Measurements from ENCODE around the gene CFH. TPM values are rescaled to one million over a fixed set of nuclear protein-coding genes. Genes with fewer than 3 reads are reported as not detected.
"Not testable (repeated sequence)": the region's sequence is repeated elsewhere in the genome, so short reads cannot be mapped to it uniquely, and the experiment has no call there.

CFH gene
- total RNA-seq, 1 experiment from 2014 or later, result not detected

DNA sequence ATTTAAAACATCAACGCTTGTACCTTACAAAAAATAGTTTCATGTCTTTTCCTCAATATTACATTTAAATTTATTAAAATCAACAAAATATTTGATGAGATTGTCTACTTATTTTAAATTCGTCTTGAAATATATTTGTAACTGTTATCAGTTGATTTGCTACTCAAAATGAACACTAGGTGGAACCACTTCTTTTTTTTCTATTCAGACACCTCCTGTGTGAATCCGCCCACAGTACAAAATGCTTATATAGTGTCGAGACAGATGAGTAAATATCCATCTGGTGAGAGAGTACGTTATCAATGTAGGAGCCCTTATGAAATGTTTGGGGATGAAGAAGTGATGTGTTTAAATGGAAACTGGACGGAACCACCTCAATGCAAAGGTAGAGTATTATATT is 91.4 kb downstream of the CFH start:
- H3K36me3 ChIP-seq (ENCODE audit: control insufficient read depth, insufficient read depth, low read length); BruUV-seq (replicated peaks); H3K4me3 ChIP-seq (ENCODE audit: low read depth, low read length); H3K36me3 Mint-ChIP-seq (ENCODE audit: insufficient read depth, unreplicated experiment); POLR2A ChIA-PET; H3K9me3 ChIP-seq; H3K4me3 Mint-ChIP-seq (ENCODE audit: unreplicated experiment); CTCF ChIA-PET; H3K4me1 Mint-ChIP-seq (ENCODE audit: low read depth, unreplicated experiment); H3K27ac Mint-ChIP-seq (ENCODE audit: unreplicated experiment); H3K27me3 Mint-ChIP-seq (ENCODE audit: insufficient read depth, unreplicated experiment); H3K4me1 ChIP-seq; H3K27me3 ChIP-seq (replicated peaks; ENCODE audit: control insufficient read depth, insufficient read depth, low read length): not testable (repeated sequence)
- intact Hi-C loops (cut with micrococcal nuclease; ENCODE audit: unreplicated experiment), result loop anchor here (1.0 to 5.0 kb wide), 3 partner anchors 149 to 614 kb away; no protein-coding TSS in a partner anchor
- peak in 1 of 2 experiments; percentile 18 for DNase-seq
- TF ChIP-seq, protein P1, sequence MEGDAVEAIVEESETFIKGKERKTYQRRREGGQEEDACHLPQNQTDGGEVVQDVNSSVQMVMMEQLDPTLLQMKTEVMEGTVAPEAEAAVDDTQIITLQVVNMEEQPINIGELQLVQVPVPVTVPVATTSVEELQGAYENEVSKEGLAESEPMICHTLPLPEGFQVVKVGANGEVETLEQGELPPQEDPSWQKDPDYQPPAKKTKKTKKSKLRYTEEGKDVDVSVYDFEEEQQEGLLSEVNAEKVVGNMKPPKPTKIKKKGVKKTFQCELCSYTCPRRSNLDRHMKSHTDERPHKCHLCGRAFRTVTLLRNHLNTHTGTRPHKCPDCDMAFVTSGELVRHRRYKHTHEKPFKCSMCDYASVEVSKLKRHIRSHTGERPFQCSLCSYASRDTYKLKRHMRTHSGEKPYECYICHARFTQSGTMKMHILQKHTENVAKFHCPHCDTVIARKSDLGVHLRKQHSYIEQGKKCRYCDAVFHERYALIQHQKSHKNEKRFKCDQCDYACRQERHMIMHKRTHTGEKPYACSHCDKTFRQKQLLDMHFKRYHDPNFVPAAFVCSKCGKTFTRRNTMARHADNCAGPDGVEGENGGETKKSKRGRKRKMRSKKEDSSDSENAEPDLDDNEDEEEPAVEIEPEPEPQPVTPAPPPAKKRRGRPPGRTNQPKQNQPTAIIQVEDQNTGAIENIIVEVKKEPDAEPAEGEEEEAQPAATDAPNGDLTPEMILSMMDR (IDR thresholded peaks at IDR 0.05; ENCODE audit: insufficient read depth in 1 of 2, low read depth in 1 of 2, low read length in 1 of 2, severe bottlenecking in 1 of 2, unreplicated experiment in 1 of 2), result peak; percentile 24 to 27
- H3K9me3 Mint-ChIP-seq (ENCODE audit: unreplicated experiment), result peaks cover 16% of the 10 kb centered on the region

DNA sequence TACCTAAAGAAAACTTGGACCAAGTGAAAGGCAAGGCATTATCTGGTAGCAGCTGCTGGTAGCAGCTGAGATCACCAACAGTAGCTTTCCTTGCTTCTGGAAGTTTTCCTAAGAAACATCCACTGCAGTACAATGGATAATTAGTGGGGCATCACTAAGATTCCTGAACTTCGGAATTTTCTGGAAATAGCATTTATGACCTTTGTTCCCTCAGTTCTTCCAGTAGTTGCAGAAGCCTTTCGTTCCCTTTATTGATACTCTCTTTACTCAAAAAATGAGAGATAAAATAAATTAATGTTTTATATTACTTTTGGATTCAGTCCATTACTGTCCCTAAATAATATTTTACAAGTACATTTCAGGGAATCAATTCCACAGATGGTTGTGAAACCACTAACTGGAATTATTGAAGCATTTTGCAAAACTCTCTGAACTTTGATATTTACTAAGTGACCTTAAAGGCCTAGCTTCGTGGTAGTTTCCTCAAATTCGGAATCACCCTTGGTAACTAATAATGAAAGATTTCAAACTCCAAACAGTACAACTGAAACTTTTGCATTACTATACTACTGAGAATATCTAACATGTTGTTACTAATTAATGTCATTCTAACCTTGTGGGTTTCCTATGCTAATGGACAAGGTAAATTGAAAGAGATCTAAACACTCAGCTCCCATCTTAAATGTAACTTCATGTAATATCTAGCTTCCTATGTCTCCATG is 113.3 kb downstream of the CFH start:
- H3K4me3 Mint-ChIP-seq (ENCODE audit: unreplicated experiment); H3K27me3 Mint-ChIP-seq (ENCODE audit: insufficient read depth, unreplicated experiment); H3K4me1 Mint-ChIP-seq (ENCODE audit: low read depth, unreplicated experiment); H3K27me3 ChIP-seq (replicated peaks; ENCODE audit: control insufficient read depth, insufficient read depth, low read length); CTCF ChIA-PET; H3K9me3 ChIP-seq; H3K36me3 Mint-ChIP-seq (ENCODE audit: insufficient read depth, unreplicated experiment); DNase-seq; H3K4me3 ChIP-seq (ENCODE audit: low read depth, low read length); BruUV-seq (replicated peaks); H3K27ac Mint-ChIP-seq (ENCODE audit: unreplicated experiment); H3K4me1 ChIP-seq; H3K36me3 ChIP-seq (ENCODE audit: control insufficient read depth, insufficient read depth, low read length); H3K9me3 Mint-ChIP-seq (ENCODE audit: unreplicated experiment); POLR2A ChIA-PET; intact Hi-C loops (cut with micrococcal nuclease; ENCODE audit: unreplicated experiment): not testable (repeated sequence)

DNA sequence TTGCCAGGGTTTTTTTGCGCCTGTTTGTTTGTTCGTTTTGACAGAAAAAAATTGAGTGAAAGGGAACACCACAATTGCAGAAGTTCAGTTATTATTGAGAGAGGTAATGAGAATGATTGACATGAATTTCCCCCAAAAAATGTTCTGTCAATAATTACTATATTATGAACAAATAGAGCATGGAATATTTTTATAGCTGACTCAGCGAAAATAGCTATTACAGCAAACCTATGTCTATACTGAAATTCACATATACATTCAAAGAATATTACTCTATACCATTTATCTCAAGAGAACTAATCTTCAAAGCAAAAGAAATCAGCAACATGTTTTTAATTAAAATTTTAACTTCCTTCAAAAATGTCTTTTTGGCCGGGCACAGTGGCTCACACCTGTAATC is 118.0 kb downstream of the CFH start:
- H3K4me3 Mint-ChIP-seq (ENCODE audit: unreplicated experiment); H3K4me3 ChIP-seq (ENCODE audit: low read depth, low read length); POLR2A ChIA-PET; CTCF ChIA-PET; H3K27me3 Mint-ChIP-seq (ENCODE audit: insufficient read depth, unreplicated experiment); DNase-seq; H3K27me3 ChIP-seq (replicated peaks; ENCODE audit: control insufficient read depth, insufficient read depth, low read length); intact Hi-C loops (cut with micrococcal nuclease; ENCODE audit: unreplicated experiment); H3K9me3 Mint-ChIP-seq (ENCODE audit: unreplicated experiment); H3K36me3 ChIP-seq (ENCODE audit: control insufficient read depth, insufficient read depth, low read length); H3K4me1 Mint-ChIP-seq (ENCODE audit: low read depth, unreplicated experiment); H3K9me3 ChIP-seq; H3K27ac Mint-ChIP-seq (ENCODE audit: unreplicated experiment); H3K36me3 Mint-ChIP-seq (ENCODE audit: insufficient read depth, unreplicated experiment); H3K4me1 ChIP-seq; BruUV-seq (replicated peaks): not testable (repeated sequence)

DNA sequence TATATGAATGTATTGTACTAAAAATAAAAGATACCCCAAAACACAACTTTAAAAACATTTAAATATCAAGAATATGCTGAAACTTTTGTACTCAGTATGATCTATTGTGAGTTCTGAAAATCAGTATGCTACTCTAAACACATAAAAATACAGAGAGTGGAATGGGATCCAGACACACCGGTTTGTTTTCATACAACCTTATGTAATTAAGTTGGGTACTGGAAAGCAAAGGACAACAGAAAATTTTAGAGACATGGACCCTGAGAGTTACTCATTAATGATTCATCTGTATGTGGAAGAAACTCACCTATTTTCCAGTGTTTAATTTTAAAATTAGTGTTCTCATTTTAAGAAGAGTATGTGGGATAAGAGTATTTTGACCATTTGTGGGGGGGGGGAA is 121.9 kb downstream of the CFH start:
- H3K4me3 Mint-ChIP-seq (ENCODE audit: unreplicated experiment), result no peak overlapping the region
- Histone ChIP-seq H3K9me3 (no peaks in the 10 kb centered on the region), H3K4me3 (ENCODE audit: low read depth, low read length) (no peak overlapping the region), H3K4me1 (no peaks in the 10 kb centered on the region), H3K36me3 (ENCODE audit: control insufficient read depth, insufficient read depth, low read length) (no peaks in the 10 kb centered on the region), H3K27me3 (replicated peaks; ENCODE audit: control insufficient read depth, insufficient read depth, low read length) (no peaks in the 10 kb centered on the region)
- intact Hi-C loops (cut with micrococcal nuclease; ENCODE audit: unreplicated experiment), result no loop called here
- H3K27me3 Mint-ChIP-seq (ENCODE audit: insufficient read depth, unreplicated experiment), result peaks cover 3% of the 10 kb centered on the region
- no peaks in the 10 kb centered on the region for H3K9me3 Mint-ChIP-seq (ENCODE audit: unreplicated experiment)
- ChIA-PET CTCF (no interaction called here), POLR2A (no interaction called here)
- BruUV-seq (replicated peaks), result no TSS peak
- H3K27ac Mint-ChIP-seq (ENCODE audit: unreplicated experiment), result no peak overlapping the region
- TF ChIP-seq, protein P1 (IDR thresholded peaks at IDR 0.05; ENCODE audit: insufficient read depth in 1 of 2, low read depth in 1 of 2, low read length in 1 of 2, severe bottlenecking in 1 of 2, unreplicated experiment in 1 of 2), result no peak
- H3K4me1 Mint-ChIP-seq (ENCODE audit: low read depth, unreplicated experiment), result no peaks in the 10 kb centered on the region
- DNase-seq, result no peak
- H3K36me3 Mint-ChIP-seq (ENCODE audit: insufficient read depth, unreplicated experiment), result no peaks in the 10 kb centered on the region

Data from Caco-2 (cell line).